Measurements from ENCODE around the gene ONECUT1. TPM values are rescaled to one million over a fixed set of nuclear protein-coding genes. Genes with fewer than 3 reads are reported as not detected.

Gene ONECUT1
- total and polyA plus RNA-seq, 2 donors (not counting 3 experiments of a cell fraction or from before 2014, with no cell fraction given), result not detected

DNA sequence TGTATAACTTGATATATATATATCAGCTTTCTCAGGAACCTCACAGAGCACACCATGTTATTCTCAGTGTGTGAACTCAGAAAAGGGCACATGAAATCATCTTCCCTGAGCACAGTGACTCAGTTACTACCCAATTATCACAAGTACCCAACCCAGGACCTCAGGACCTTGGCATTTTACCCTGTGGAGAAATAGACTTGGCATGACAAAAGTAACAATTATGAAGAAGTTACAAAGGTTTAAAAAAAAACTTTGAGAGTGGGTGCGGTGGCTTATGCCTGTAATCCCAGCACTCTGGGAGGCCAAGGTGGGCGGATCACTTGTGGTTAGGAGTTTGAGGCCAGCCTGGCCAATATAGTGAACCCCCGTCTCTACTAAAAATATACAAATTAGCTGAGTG, 52.4 kb downstream of the ONECUT1 start:
- intact Hi-C loops (cut with micrococcal nuclease) (loop anchor here (5.0 to 10.0 kb wide), 5 partner anchors 143 to 753 kb away; no protein-coding TSS in a partner anchor), dilution Hi-C loops (cut with MboI; ENCODE audit: extremely low pct_ligation_motif_present, low sequenced_read_pairs) (no loop called here)
- H3K36me3 ChIP-seq (ENCODE audit: control insufficient read depth in 2 of 2, extremely low read depth in 1 of 2, insufficient read depth in 2 of 2, low read length in 2 of 2), result no peaks in the 10 kb centered on the region
- H3K4me2 ChIP-seq (ENCODE audit: insufficient read depth, low read length), result no peak overlapping the region
- no peaks in the 10 kb centered on the region for H3K9me3 ChIP-seq (replicated peaks; ENCODE audit: control insufficient read depth, insufficient read depth, low read length)
- TF ChIP-seq POLR2AphosphoS5 (IDR thresholded peaks at IDR 0.05; ENCODE audit: insufficient read depth, low read depth, low read length), result no peak
- TF ChIP-seq, protein P1, sequence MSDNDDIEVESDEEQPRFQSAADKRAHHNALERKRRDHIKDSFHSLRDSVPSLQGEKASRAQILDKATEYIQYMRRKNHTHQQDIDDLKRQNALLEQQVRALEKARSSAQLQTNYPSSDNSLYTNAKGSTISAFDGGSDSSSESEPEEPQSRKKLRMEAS (IDR thresholded peaks at IDR 0.05; ENCODE audit: insufficient read depth, insufficient read length), result no peak
- TF ChIP-seq, protein P2, sequence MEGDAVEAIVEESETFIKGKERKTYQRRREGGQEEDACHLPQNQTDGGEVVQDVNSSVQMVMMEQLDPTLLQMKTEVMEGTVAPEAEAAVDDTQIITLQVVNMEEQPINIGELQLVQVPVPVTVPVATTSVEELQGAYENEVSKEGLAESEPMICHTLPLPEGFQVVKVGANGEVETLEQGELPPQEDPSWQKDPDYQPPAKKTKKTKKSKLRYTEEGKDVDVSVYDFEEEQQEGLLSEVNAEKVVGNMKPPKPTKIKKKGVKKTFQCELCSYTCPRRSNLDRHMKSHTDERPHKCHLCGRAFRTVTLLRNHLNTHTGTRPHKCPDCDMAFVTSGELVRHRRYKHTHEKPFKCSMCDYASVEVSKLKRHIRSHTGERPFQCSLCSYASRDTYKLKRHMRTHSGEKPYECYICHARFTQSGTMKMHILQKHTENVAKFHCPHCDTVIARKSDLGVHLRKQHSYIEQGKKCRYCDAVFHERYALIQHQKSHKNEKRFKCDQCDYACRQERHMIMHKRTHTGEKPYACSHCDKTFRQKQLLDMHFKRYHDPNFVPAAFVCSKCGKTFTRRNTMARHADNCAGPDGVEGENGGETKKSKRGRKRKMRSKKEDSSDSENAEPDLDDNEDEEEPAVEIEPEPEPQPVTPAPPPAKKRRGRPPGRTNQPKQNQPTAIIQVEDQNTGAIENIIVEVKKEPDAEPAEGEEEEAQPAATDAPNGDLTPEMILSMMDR (IDR thresholded peaks at IDR 0.05; ENCODE audit: extremely low read depth in 1 of 2, insufficient read depth in 1 of 2, low read depth in 1 of 2, low read length in 2 of 2), result no peak
- no peak for TF ChIP-seq FOS (IDR thresholded peaks at IDR 0.05; ENCODE audit: borderline replicate concordance, insufficient read depth, low read length)
- no peak for TF ChIP-seq POLR2A (IDR thresholded peaks at IDR 0.05; ENCODE audit: low read depth, low read length)
- no peak for TF ChIP-seq JUN (IDR thresholded peaks at IDR 0.05; ENCODE audit: borderline replicate concordance, insufficient read depth, insufficient read length, low read depth)
- TF ChIP-seq MYC (IDR thresholded peaks at IDR 0.05; ENCODE audit: low read depth, low read length), result no peak
- no peak for TF ChIP-seq EZH2 (IDR thresholded peaks at IDR 0.05; ENCODE audit: borderline replicate concordance, low read depth, low read length, severe bottlenecking)
- TF ChIP-seq GATA2 (IDR thresholded peaks at IDR 0.05; ENCODE audit: insufficient read depth, insufficient read length, low read depth, low read length), result no peak
- no peak overlapping the region for H3K27ac ChIP-seq (ENCODE audit: insufficient read depth, low read depth, low read length)
- peaks cover 0 to 2% of the 10 kb centered on the region in 2 experiments for H3K27me3 ChIP-seq (ENCODE audit: control insufficient read depth in 2 of 2, insufficient read depth in 2 of 2, low read length in 2 of 2)
- FAIRE-seq (no peak), DNase-seq (ENCODE audit: low read depth, low spot score) (no peak)
- no peak overlapping the region for H3K4me3 ChIP-seq (replicated peaks in 1 of 3; ENCODE audit: insufficient read depth in 1 of 3, low read depth in 1 of 3, low read length in 3 of 3)
- CTCF ChIA-PET, result interaction anchor here (1.0 kb wide), 1 partner anchor 481 kb away, joined by 6 read pairs; no protein-coding TSS in a partner anchor
- no peaks in the 10 kb centered on the region for H3K79me2 ChIP-seq (ENCODE audit: control insufficient read depth, insufficient read depth, low read length)
- H3K9me1 ChIP-seq (replicated peaks; ENCODE audit: control insufficient read depth, extremely low read depth, insufficient read depth, low read length), result no peaks in the 10 kb centered on the region
- H2AFZ ChIP-seq (ENCODE audit: low read depth, low read length), result no peak overlapping the region
- no peak overlapping the region for H3K9ac ChIP-seq (replicated peaks; ENCODE audit: extremely low read depth, insufficient read depth, low read length)
- H4K20me1 ChIP-seq (replicated peaks; ENCODE audit: control insufficient read depth, extremely low read depth, insufficient read depth, low read length), result no peaks in the 10 kb centered on the region
- POLR2A ChIA-PET, result no interaction called here
- BruUV-seq (replicated peaks), result no TSS peak
- no peaks in the 10 kb centered on the region for H3K4me1 ChIP-seq (ENCODE audit: control insufficient read depth, extremely low read depth, insufficient read depth, low read length)

All from endothelial cell of umbilical vein (primary cell).